B cell (primary cell): ENCODE results near the gene YJU2. TPM values are rescaled to one million over a fixed set of nuclear protein-coding genes. Genes with fewer than 3 reads are reported as not detected.

Experiments used
- ATAC-seq: fragments of 200-7000 bp; cut with Tn5 transposase; one replicate; pipeline ENCODE4 v1.10.0; 2021; ENCODE audit warnings: low read depth, mild to moderate bottlenecking, moderate number of reproducible peaks, moderate library complexity
- CTCF ChIA-PET: fragments of 350-600 bp; sonication (Branson Sonifier 250); formaldehyde crosslinking; loops from one replicate; lab custom pipeline; 2021; ENCODE audit warnings: antibody characterized with exemption, inconsistent platforms; lab: Charles Lee
- POLR2A ChIA-PET: fragments of 350-600 bp; sonication (Branson Sonifier 250); formaldehyde crosslinking; loops from one replicate; lab custom pipeline; 2021; ENCODE audit warnings: antibody characterized with exemption; lab: Charles Lee
- DNase-seq: peaks from one replicate; pipeline ENCODE4 v3.0.0; 2013
- H2AFZ ChIP-seq: 2 replicates; pipeline ENCODE4 v1.6.1; 2012; ENCODE audit warnings: mild to moderate bottlenecking, low read depth, low read length; ENCODE audit not compliant: insufficient read depth, poor library complexity, severe bottlenecking
- H3K27ac ChIP-seq, 2 donors: 1 replicate in 1 of 2; 2 replicates in 1 of 2; pipeline ENCODE4 v1.5.1; 2012 to 2013; ENCODE audit warnings: low read length in 2 of 2, mild to moderate bottlenecking in 2 of 2, moderate library complexity in 1 of 2
- H3K27me3 ChIP-seq, 4 experiments: fragments of 200-600 bp in 1 of 4; sonication (generic) in 1 of 4; replicated peaks in 1 of 4; 1 replicate in 2 of 4; 2 replicates in 2 of 4; pipeline versions ENCODE4 v1.6.1 to v1.7.0; 2013 to 2016; ENCODE audit warnings: low read length in 3 of 4, mild to moderate bottlenecking in 2 of 4, mixed read lengths in 1 of 4, moderate library complexity in 1 of 4; ENCODE audit not compliant: insufficient read depth in 4 of 4, control insufficient read depth in 3 of 4; ENCODE audit errors: control extremely low read depth in 1 of 4
- H3K36me3 ChIP-seq, 2 experiments: replicated peaks in 1 of 2; 1 replicate in 1 of 2; 2 replicates in 1 of 2; pipeline versions ENCODE4 v1.6.1 to v1.7.1; 2013; ENCODE audit warnings: low read length in 1 of 2; ENCODE audit not compliant: insufficient read depth in 2 of 2, control insufficient read depth in 1 of 2; ENCODE audit errors: control extremely low read depth in 1 of 2, extremely low read depth in 1 of 2
- H3K4me1 ChIP-seq, 2 donors: fragments of 200-600 bp in 1 of 2; sonication (generic) in 1 of 2; 1 replicate in 1 of 2; 2 replicates in 1 of 2; pipeline versions ENCODE4 v1.5.1 to v1.6.1; 2013 to 2017; ENCODE audit warnings: low read length in 2 of 2; ENCODE audit not compliant: control insufficient read depth in 2 of 2, insufficient read depth in 2 of 2
- H3K4me2 ChIP-seq: replicated peaks from 2 replicates; pipeline ENCODE3; 2012; ENCODE audit warnings: mild to moderate bottlenecking, low read depth, low read length; ENCODE audit not compliant: poor library complexity, severe bottlenecking
- H3K4me3 ChIP-seq, 5 experiments: fragments of 200-600 bp in 1 of 5; sonication (generic) in 1 of 5; 1 replicate in 3 of 5; 2 replicates in 2 of 5; pipeline versions ENCODE4 v1.5.1 to v1.7.0; 2011 to 2016; ENCODE audit warnings: low read length in 4 of 5, mild to moderate bottlenecking in 4 of 5, low read depth in 2 of 5, control low read depth in 1 of 5, moderate library complexity in 1 of 5; ENCODE audit not compliant: insufficient read depth in 1 of 5; ENCODE audit errors: control extremely low read depth in 1 of 5, extremely low read depth in 1 of 5
- H3K79me2 ChIP-seq: fragments of 200-600 bp; sonication (generic); one replicate; pipeline ENCODE4 v1.6.0; 2016; ENCODE audit warnings: low read length; ENCODE audit not compliant: control insufficient read depth, insufficient read depth
- H3K9ac ChIP-seq: fragments of 200-600 bp; sonication (generic); 2 replicates; pipeline ENCODE4 v1.6.1; 2017; ENCODE audit warnings: mild to moderate bottlenecking, low read length, moderate library complexity
- H3K9me3 ChIP-seq, 3 donors: one replicate each; pipeline versions ENCODE4 v1.6.1 to v1.7.1; 2013; ENCODE audit warnings: low read length in 2 of 3; ENCODE audit not compliant: control insufficient read depth in 2 of 3, insufficient read depth in 1 of 3; ENCODE audit errors: control extremely low read depth in 1 of 3
- H4K20me1 ChIP-seq: 2 replicates; pipeline ENCODE4 v1.6.0; 2012; ENCODE audit warnings: mild to moderate bottlenecking, low read length; ENCODE audit not compliant: insufficient read depth, control insufficient read depth, poor library complexity, severe bottlenecking
- H3K27ac Mint-ChIP-seq: one replicate; pipeline ENCODE4 v1.8.0; 2021; ENCODE audit warnings: mixed read lengths
- H3K27me3 Mint-ChIP-seq: one replicate; pipeline ENCODE4 v1.8.0; 2021; ENCODE audit warnings: mixed read lengths
- H3K4me1 Mint-ChIP-seq: one replicate; pipeline ENCODE4 v1.8.0; 2021; ENCODE audit warnings: mixed read lengths
- H3K4me3 Mint-ChIP-seq: one replicate; pipeline ENCODE4 v1.8.0; 2021; ENCODE audit warnings: mixed read lengths
- H3K9me3 Mint-ChIP-seq: one replicate; pipeline ENCODE4 v1.8.0; 2022; ENCODE audit warnings: mixed read lengths; ENCODE audit not compliant: insufficient read depth
- EZH2 ChIP-seq: IDR thresholded peaks from 2 replicates; pipeline ENCODE4 v1.6.1; 2012; ENCODE audit warnings: borderline replicate concordance, low read depth, mild to moderate bottlenecking, moderate library complexity, low read length; ENCODE audit not compliant: insufficient read depth, poor library complexity, severe bottlenecking
- WGBS: methylation state at CpG from one replicate; pipeline ENCODE4 v1.1.5; 2013; ENCODE audit warnings: missing lambda C conversion rate; ENCODE audit not compliant: insufficient coverage; 5-methylcytosine and 5-hydroxymethylcytosine counted together
- intact Hi-C: fragments of 100-400 bp; cut with micrococcal nuclease; formaldehyde crosslinking; loops from one replicate; pipeline ENCODE4 v1.10.0; 2022
- polyA plus RNA-seq: library from polyadenylated mRNA; depleted of rRNA; stranded (reverse); fragments of >200 nt; gene quantifications from 2 replicates; pipeline ENCODE4 v1.2.3, GENCODE V29; 2012
- total RNA-seq, 2 donors: library from RNA; stranded (reverse); fragments of 120-200 nt in 1 of 2; gene quantifications; 1 replicate in 1 of 2; 2 replicates in 1 of 2; pipeline versions ENCODE4 v1.2.3 to v1.2.4, GENCODE V29; 2013 to 2022
- TF ChIP-seq, protein P1 (sequence below): fragments of 200-600 bp; IDR thresholded peaks from one replicate; pipeline ENCODE4 v1.8.0; 2022; ENCODE audit warnings: antibody characterized with exemption, mild to moderate bottlenecking

Gene YJU2
- total and polyA plus RNA-seq, 2 donors (not counting 1 experiment from before 2014, with no cell fraction given), result 40.3 to 45.7 TPM

GRCh38 chr19:4198467-4199126, 48.3 kb upstream of the YJU2 start:
- Histone ChIP-seq H2AFZ (no peak overlapping the region), H4K20me1 (no peaks in the 10 kb centered on the region), H3K27ac (no peak overlapping the region), H3K9me3 (peaks cover 0 to 9% (median 0%) of the 10 kb centered on the region in 3 donors), H3K4me3 (no peak overlapping the region), H3K27me3 (peaks cover 2 to 47% (median 22%) of the 10 kb centered on the region in 4 experiments), H3K4me2 (no peak overlapping the region), H3K9ac (no peak overlapping the region), H3K79me2 (no peaks in the 10 kb centered on the region), H3K36me3 (no peaks in the 10 kb centered on the region), H3K4me1 (peaks cover 6 to 13% of the 10 kb centered on the region in 2 donors)
- ChIA-PET CTCF (no interaction called here), POLR2A (no interaction called here)
- Mint-ChIP-seq H3K4me1 (peaks cover 15% of the 10 kb centered on the region), H3K27me3 (peaks cover 34% of the 10 kb centered on the region), H3K4me3 (no peak overlapping the region), H3K9me3 (no peaks in the 10 kb centered on the region), H3K27ac (no peak overlapping the region)
- no peak for TF ChIP-seq EZH2
- TF ChIP-seq, protein P1, sequence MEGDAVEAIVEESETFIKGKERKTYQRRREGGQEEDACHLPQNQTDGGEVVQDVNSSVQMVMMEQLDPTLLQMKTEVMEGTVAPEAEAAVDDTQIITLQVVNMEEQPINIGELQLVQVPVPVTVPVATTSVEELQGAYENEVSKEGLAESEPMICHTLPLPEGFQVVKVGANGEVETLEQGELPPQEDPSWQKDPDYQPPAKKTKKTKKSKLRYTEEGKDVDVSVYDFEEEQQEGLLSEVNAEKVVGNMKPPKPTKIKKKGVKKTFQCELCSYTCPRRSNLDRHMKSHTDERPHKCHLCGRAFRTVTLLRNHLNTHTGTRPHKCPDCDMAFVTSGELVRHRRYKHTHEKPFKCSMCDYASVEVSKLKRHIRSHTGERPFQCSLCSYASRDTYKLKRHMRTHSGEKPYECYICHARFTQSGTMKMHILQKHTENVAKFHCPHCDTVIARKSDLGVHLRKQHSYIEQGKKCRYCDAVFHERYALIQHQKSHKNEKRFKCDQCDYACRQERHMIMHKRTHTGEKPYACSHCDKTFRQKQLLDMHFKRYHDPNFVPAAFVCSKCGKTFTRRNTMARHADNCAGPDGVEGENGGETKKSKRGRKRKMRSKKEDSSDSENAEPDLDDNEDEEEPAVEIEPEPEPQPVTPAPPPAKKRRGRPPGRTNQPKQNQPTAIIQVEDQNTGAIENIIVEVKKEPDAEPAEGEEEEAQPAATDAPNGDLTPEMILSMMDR, result no peak
- WGBS, result 20% methylated on average over 12 of the region's 28 CpGs
- DNase-seq, result no peak
- intact Hi-C loops, result no loop called here
- no peak for ATAC-seq

- ChIA-PET CTCF (interaction anchor here (3.2 kb wide), 1 partner anchor 215 kb away, joined by 21 read pairs; the partner anchor contains the start of gene EEF2), POLR2A (no interaction called here)
- 85% methylated on average over 33 of the region's 33 CpGs for WGBS
Measured at GRCh38 chr19:4199699-4200293, 47.1 kb upstream of the YJU2 start.

More at GRCh38 chr19:4199699-4200293, 47.1 kb upstream of the YJU2 start:
- intact Hi-C loops, result no loop called here
- ATAC-seq (no peak), DNase-seq (no peak)
- H3K4me1 ChIP-seq, result peaks cover 10 to 15% of the 10 kb centered on the region in 2 donors
- Mint-ChIP-seq H3K27me3 (peaks cover 30% of the 10 kb centered on the region), H3K9me3 (no peaks in the 10 kb centered on the region), H3K4me3 (no peak overlapping the region), H3K27ac (no peak overlapping the region), H3K4me1 (peaks cover 15% of the 10 kb centered on the region)
- H3K79me2 ChIP-seq, result no peaks in the 10 kb centered on the region
- no peak overlapping the region for H3K4me2 ChIP-seq
- no peak for TF ChIP-seq EZH2
- TF ChIP-seq, protein P1, result no peak
- no peaks in the 10 kb centered on the region for H4K20me1 ChIP-seq
- peaks cover 2 to 42% (median 20%) of the 10 kb centered on the region in 4 experiments for H3K27me3 ChIP-seq
- H3K9me3 ChIP-seq, result peaks cover 0 to 9% (median 0%) of the 10 kb centered on the region in 3 donors
- no peak overlapping the region for H3K27ac ChIP-seq
- H3K9ac ChIP-seq, result no peak overlapping the region
- no peak overlapping the region for H3K4me3 ChIP-seq
- no peak overlapping the region for H2AFZ ChIP-seq
- H3K36me3 ChIP-seq, result no peaks in the 10 kb centered on the region
